HepG2 (cell line): ENCODE measurements around the gene HNRNPF. TPM values are rescaled to one million over a fixed set of nuclear protein-coding genes. Genes with fewer than 3 reads are reported as not detected.

Experiments used
- ATRX ChIP-seq: sonication (generic); formaldehyde crosslinking; IDR thresholded peaks from 2 replicates; pipeline ENCODE4 v1.4.0; 2020; ENCODE audit warnings: missing genetic modification reagents, borderline replicate concordance
- DBP ChIP-seq: sonication (generic); formaldehyde crosslinking; IDR thresholded peaks from 2 replicates; pipeline ENCODE4 v1.4.0; 2020; ENCODE audit warnings: missing genetic modification reagents; ENCODE audit errors: not compliant biosample characterization
- ISX ChIP-seq: sonication (generic); formaldehyde crosslinking; conservative IDR thresholded peaks from 2 replicates; pipeline ENCODE4 v1.5.0; 2020; ENCODE audit warnings: missing genetic modification reagents
- MYNN ChIP-seq: sonication (generic); formaldehyde crosslinking; IDR thresholded peaks from 2 replicates; pipeline ENCODE4 v1.4.0; 2020; ENCODE audit warnings: mild to moderate bottlenecking, low read depth, missing genetic modification reagents
- NCOA1 ChIP-seq: sonication (generic); formaldehyde crosslinking; IDR thresholded peaks from 2 replicates; pipeline ENCODE4 v1.9.0; 2021; ENCODE audit warnings: missing genetic modification reagents
- NFRKB ChIP-seq: fragments of 450-650 bp; IDR thresholded peaks from 2 replicates; pipeline ENCODE4 v1.6.1; 2017
- POLR2AphosphoS5 ChIP-seq: IDR thresholded peaks from 2 replicates; pipeline ENCODE4 v1.6.1; 2012; ENCODE audit warnings: low read depth, low read length
- REST ChIP-seq, 2 experiments: IDR thresholded peaks; 2 replicates each; pipeline ENCODE4 v1.6.1; 2011 to 2012; ENCODE audit warnings: low read length in 2 of 2, borderline replicate concordance in 1 of 2, low read depth in 1 of 2, mild to moderate bottlenecking in 1 of 2, moderate library complexity in 1 of 2
- ZFP82 ChIP-seq: sonication (generic); formaldehyde crosslinking; IDR thresholded peaks from 2 replicates; pipeline ENCODE4 v1.5.1; 2020; ENCODE audit warnings: mild to moderate bottlenecking, missing genetic modification reagents, borderline replicate concordance
- ZMAT3 ChIP-seq: sonication (generic); formaldehyde crosslinking; conservative IDR thresholded peaks from 2 replicates; pipeline ENCODE4 v1.7.0; 2021; ENCODE audit warnings: missing genetic modification reagents
- ZNF263 ChIP-seq: sonication (generic); formaldehyde crosslinking; IDR thresholded peaks from 2 replicates; pipeline ENCODE4 v1.4.0; 2020; ENCODE audit warnings: missing genetic modification reagents
- ZNF329 ChIP-seq: sonication (generic); formaldehyde crosslinking; IDR thresholded peaks from 2 replicates; pipeline ENCODE4 v1.9.0; 2021; ENCODE audit warnings: low read depth, mild to moderate bottlenecking, missing genetic modification reagents
- ZNF383 ChIP-seq: sonication (generic); formaldehyde crosslinking; IDR thresholded peaks from 2 replicates; pipeline ENCODE4 v1.4.0; 2020; ENCODE audit warnings: missing genetic modification reagents, mild to moderate bottlenecking, borderline replicate concordance
- ZNF609 ChIP-seq: sonication (generic); formaldehyde crosslinking; IDR thresholded peaks from 2 replicates; pipeline ENCODE4 v1.4.0; 2020; ENCODE audit warnings: mild to moderate bottlenecking, missing genetic modification reagents, borderline replicate concordance
- ZNF672 ChIP-seq: sonication (generic); formaldehyde crosslinking; IDR thresholded peaks from 2 replicates; pipeline ENCODE4 v1.8.1; 2022; ENCODE audit warnings: missing genetic modification reagents
- ZNF75D ChIP-seq: sonication (generic); formaldehyde crosslinking; IDR thresholded peaks from 2 replicates; pipeline ENCODE4 v1.8.1; 2023; ENCODE audit warnings: missing genetic modification reagents, mild to moderate bottlenecking, borderline replicate concordance
- polyA plus RNA-seq, 8 experiments: library from polyadenylated mRNA; depleted of rRNA in 3 of 8; stranded (reverse) in 7 of 8; unstranded in 1 of 8; fragments of >200 nt; fragmentation: Illumina TruSeq in 4 of 8; extraction: Trizol in 4 of 8; gene quantifications; 2 replicates each; pipeline versions ENCODE4 v1.2.1 to v1.2.3, GENCODE V29; 2011 to 2016; ENCODE audit warnings: low read depth in 4 of 8, missing spikeins in 1 of 8, mixed read lengths in 1 of 8; ENCODE audit not compliant: insufficient read depth in 1 of 8
- total RNA-seq, 5 experiments: library from RNA; depleted of rRNA; stranded (reverse); fragments of >200 nt; fragmentation: Illumina TruSeq; extraction: Trizol; gene quantifications; 2 replicates each; pipeline ENCODE4 v1.2.3, GENCODE V29; 2016; ENCODE audit warnings: low read depth in 1 of 5

HNRNPF gene
- total and polyA plus RNA-seq, 2 of the 13 experiments (the other 11 are each of a cell fraction or from before 2014, with no cell fraction given), result 166 to 308 TPM

GRCh38 chr10:43420369-43421200 lies 11.6 kb upstream of the HNRNPF start (continued):
- TF ChIP-seq MYNN (CRISPR knock-in tag), result peak; percentile 91; the same call in 1 of the 2 replicates
- peak; percentile 87; the same call in 1 of the 2 replicates for TF ChIP-seq ZNF672 (CRISPR knock-in tag)
- no peak; the same call in 1 of the 2 replicates for TF ChIP-seq NCOA1 (CRISPR knock-in tag)
- peak; percentile 94 for TF ChIP-seq ZNF329 (CRISPR knock-in tag)
- peak; percentile 87 for TF ChIP-seq ZNF263 (CRISPR knock-in tag)
- TF ChIP-seq ZNF383, result no peak; the same call in 1 of the 2 replicates
- peak; percentile 70 for TF ChIP-seq POLR2AphosphoS5
- TF ChIP-seq NFRKB, result no peak
- TF ChIP-seq ATRX (CRISPR knock-in tag), result no peak
- peak; percentile 90 for TF ChIP-seq DBP (CRISPR knock-in tag)
- peak; percentile 98 for TF ChIP-seq ZMAT3
- peak; percentile 91 for TF ChIP-seq ZNF609
- TF ChIP-seq ZFP82 (CRISPR knock-in tag), result peak; percentile 79; the same call in 1 of the 2 replicates
- TF ChIP-seq ZNF75D (CRISPR knock-in tag), result no peak
- TF ChIP-seq REST (IDR thresholded peaks at IDR 0.05; ENCODE audit: borderline replicate concordance in 1 of 2, low read depth in 1 of 2, low read length in 2 of 2), result peak in 1 of 2 experiments; percentile 3; a peak in 1 of 4 replicates
- peak; percentile 95 for TF ChIP-seq ISX (CRISPR knock-in tag)
